HepG2 (cell line): ENCODE results near the gene ATP13A1. TPM values are rescaled to one million over a fixed set of nuclear protein-coding genes. Genes with fewer than 3 reads are reported as not detected.
A peak's percentile ranks its signal among the peaks of the same experiment; 100 is the strongest.

Experiments used
- AGO1 ChIP-seq: fragments of 200-400 bp; formaldehyde crosslinking; IDR thresholded peaks from 2 replicates; pipeline ENCODE4 v1.6.1; 2017; ENCODE audit warnings: mild to moderate bottlenecking, low read depth, low read length, moderate library complexity; ENCODE audit not compliant: poor library complexity, severe bottlenecking
- BHLHE40 ChIP-seq: IDR thresholded peaks from 2 replicates; pipeline ENCODE4 v1.6.1; 2011; ENCODE audit warnings: low read length, improper control_type of control experiment
- CREM ChIP-seq, 2 experiments: sonication (generic) in 1 of 2; formaldehyde crosslinking in 1 of 2; IDR thresholded peaks; 2 replicates each; pipeline versions ENCODE4 v1.4.0 to v1.6.1; 2016 to 2020; ENCODE audit warnings: antibody characterized with exemption in 1 of 2, mild to moderate bottlenecking in 1 of 2, missing genetic modification reagents in 1 of 2
- DZIP1 ChIP-seq: sonication (generic); formaldehyde crosslinking; IDR thresholded peaks from 2 replicates; pipeline ENCODE4 v1.5.0; 2020; ENCODE audit warnings: mild to moderate bottlenecking, missing genetic modification reagents
- IKZF1 ChIP-seq: fragments of 450-650 bp; IDR thresholded peaks from 2 replicates; pipeline ENCODE4 v1.7.1; 2016
- IKZF4 ChIP-seq: sonication (generic); formaldehyde crosslinking; IDR thresholded peaks from 2 replicates; pipeline ENCODE4 v1.5.1; 2020; ENCODE audit warnings: borderline replicate concordance, mild to moderate bottlenecking, low read depth, missing genetic modification reagents; ENCODE audit errors: not compliant biosample characterization
- KAT8 ChIP-seq: IDR thresholded peaks from 2 replicates; pipeline ENCODE4 v1.6.1; 2016; ENCODE audit warnings: missing genetic modification reagents, missing compliant biosample characterization
- KLF12 ChIP-seq: sonication (generic); formaldehyde crosslinking; IDR thresholded peaks from 2 replicates; pipeline ENCODE4 v1.4.0; 2020; ENCODE audit warnings: missing genetic modification reagents, borderline replicate concordance
- SAP130 ChIP-seq: IDR thresholded peaks from 2 replicates; pipeline ENCODE4 v1.6.1; 2016; ENCODE audit warnings: low read depth
- SRSF4 ChIP-seq: fragments of 200-400 bp; formaldehyde crosslinking; IDR thresholded peaks from one replicate; pipeline ENCODE4 v1.6.1; 2018; ENCODE audit warnings: mild to moderate bottlenecking, low read depth, low read length, moderate library complexity; ENCODE audit not compliant: poor library complexity, severe bottlenecking
- TEAD2 ChIP-seq: sonication (generic); formaldehyde crosslinking; IDR thresholded peaks from 2 replicates; pipeline ENCODE4 v1.9.0; 2021; ENCODE audit warnings: missing genetic modification reagents
- ZBTB4 ChIP-seq: sonication (generic); formaldehyde crosslinking; IDR thresholded peaks from 2 replicates; pipeline ENCODE4 v1.4.0; 2020; ENCODE audit warnings: missing genetic modification reagents, mild to moderate bottlenecking, borderline replicate concordance
- ZNF275 ChIP-seq: sonication (generic); formaldehyde crosslinking; IDR thresholded peaks from 2 replicates; pipeline ENCODE4 v1.8.0; 2022; ENCODE audit warnings: missing genetic modification reagents, mild to moderate bottlenecking, inconsistent platforms, borderline replicate concordance
- ZNF430 ChIP-seq: sonication (generic); formaldehyde crosslinking; IDR thresholded peaks from 2 replicates; pipeline ENCODE4 v1.9.0; 2021; ENCODE audit warnings: mild to moderate bottlenecking, missing genetic modification reagents
- ZNF564 ChIP-seq: sonication (generic); formaldehyde crosslinking; IDR thresholded peaks from 2 replicates; pipeline ENCODE4 v1.8.1; 2023; ENCODE audit warnings: mild to moderate bottlenecking, missing genetic modification reagents
- ZNF691 ChIP-seq: sonication (generic); formaldehyde crosslinking; IDR thresholded peaks from 2 replicates; pipeline ENCODE4 v1.4.0; 2020; ENCODE audit warnings: missing genetic modification reagents, low read depth, mild to moderate bottlenecking, borderline replicate concordance
- ZNF790 ChIP-seq: sonication (generic); formaldehyde crosslinking; IDR thresholded peaks from 2 replicates; pipeline ENCODE4 v1.8.0; 2022; ENCODE audit warnings: missing genetic modification reagents, mild to moderate bottlenecking, borderline replicate concordance
- ZNF839 ChIP-seq: sonication (generic); formaldehyde crosslinking; IDR thresholded peaks from 2 replicates; pipeline ENCODE4 v1.4.0; 2020; ENCODE audit warnings: missing genetic modification reagents, mild to moderate bottlenecking, borderline replicate concordance
- polyA plus RNA-seq, 8 experiments: library from polyadenylated mRNA; depleted of rRNA in 3 of 8; stranded (reverse) in 7 of 8; unstranded in 1 of 8; fragments of >200 nt; fragmentation: Illumina TruSeq in 4 of 8; extraction: Trizol in 4 of 8; gene quantifications; 2 replicates each; pipeline versions ENCODE4 v1.2.1 to v1.2.3, GENCODE V29; 2011 to 2016; ENCODE audit warnings: low read depth in 4 of 8, missing spikeins in 1 of 8, mixed read lengths in 1 of 8; ENCODE audit not compliant: insufficient read depth in 1 of 8
- total RNA-seq, 5 experiments: library from RNA; depleted of rRNA; stranded (reverse); fragments of >200 nt; fragmentation: Illumina TruSeq; extraction: Trizol; gene quantifications; 2 replicates each; pipeline ENCODE4 v1.2.3, GENCODE V29; 2016; ENCODE audit warnings: low read depth in 1 of 5
- TF ChIP-seq, protein P1 (sequence below): IDR thresholded peaks from 2 replicates; pipeline ENCODE4 v1.6.1; 2016; ENCODE audit warnings: missing compliant biosample characterization, missing genetic modification reagents, borderline replicate concordance

The ATP13A1 gene
- total and polyA plus RNA-seq, 2 of the 13 experiments (the other 11 are each of a cell fraction or from before 2014, with no cell fraction given) = 23.2 to 41.7 TPM

GRCh38 chr19:19668230-19669012 is 4.9 kb upstream of the ATP13A1 start, which contains the start of gene ZNF101 (continued):
- TF ChIP-seq ZNF430 (CRISPR knock-in tag) = no peak; the same call in 1 of the 2 replicates
- no peak; the same call in 1 of the 2 replicates for TF ChIP-seq ZNF564 (CRISPR knock-in tag)
- no peak; the same call in 1 of the 2 replicates for TF ChIP-seq ZNF691 (CRISPR knock-in tag)
- peak; percentile 85 for TF ChIP-seq SAP130 (CRISPR knock-in tag)
- TF ChIP-seq SRSF4 = no peak
- no peak for TF ChIP-seq ZNF275 (CRISPR knock-in tag)
- no peak for TF ChIP-seq TEAD2 (CRISPR knock-in tag)
- TF ChIP-seq IKZF1 = no peak
- peak; percentile 81; the same call in 1 of the 2 replicates for TF ChIP-seq KLF12 (CRISPR knock-in tag)
- TF ChIP-seq ZBTB4 = no peak
- TF ChIP-seq ZNF839 (CRISPR knock-in tag) = no peak
- no peak for TF ChIP-seq IKZF4 (CRISPR knock-in tag)
- TF ChIP-seq BHLHE40 = peak; percentile 34
- no peak for TF ChIP-seq DZIP1 (CRISPR knock-in tag)
- TF ChIP-seq KAT8 (CRISPR knock-in tag) = peak; percentile 83
- peak; percentile 81 for TF ChIP-seq CREM (IDR thresholded peaks at IDR 0.05)
- TF ChIP-seq CREM (CRISPR knock-in tag; IDR thresholded peaks at IDR 0.05) = no peak
- TF ChIP-seq, protein P1, sequence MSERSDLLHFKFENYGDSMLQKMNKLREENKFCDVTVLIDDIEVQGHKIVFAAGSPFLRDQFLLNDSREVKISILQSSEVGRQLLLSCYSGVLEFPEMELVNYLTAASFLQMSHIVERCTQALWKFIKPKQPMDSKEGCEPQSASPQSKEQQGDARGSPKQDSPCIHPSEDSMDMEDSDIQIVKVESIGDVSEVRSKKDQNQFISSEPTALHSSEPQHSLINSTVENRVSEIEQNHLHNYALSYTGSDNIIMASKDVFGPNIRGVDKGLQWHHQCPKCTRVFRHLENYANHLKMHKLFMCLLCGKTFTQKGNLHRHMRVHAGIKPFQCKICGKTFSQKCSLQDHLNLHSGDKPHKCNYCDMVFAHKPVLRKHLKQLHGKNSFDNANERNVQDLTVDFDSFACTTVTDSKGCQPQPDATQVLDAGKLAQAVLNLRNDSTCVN (CRISPR knock-in tag) = no peak
- no peak for TF ChIP-seq ZNF790
- TF ChIP-seq AGO1 = no peak
